HCT116 (cell line): ENCODE results near the gene MID1. TPM values are rescaled to one million over a fixed set of nuclear protein-coding genes. Genes with fewer than 3 reads are reported as not detected.
A peak's percentile ranks its signal among the peaks of the same experiment; 100 is the strongest.

Source experiments
- ATAC-seq: fragments of 200-7000 bp; cut with Tn5 transposase; 2 replicates; pipeline ENCODE4 v1.9.1; 2020; ENCODE audit warnings: mild to moderate bottlenecking, moderate library complexity
- BruUV-seq: library from RNA; stranded (reverse); fragments of 400-500 nt; replicated peaks from 2 replicates; lab custom pipeline; 2021; lab: Mats Ljungman, UMichigan
- CTCF ChIA-PET: fragments of 300-600 bp; sonication (Branson Sonifier 250); formaldehyde crosslinking; loops from one replicate; lab custom pipeline; 2021; ENCODE audit warnings: antibody characterized with exemption; lab: Charles Lee
- POLR2A ChIA-PET: fragments of 300-600, 350-600 bp; sonication (Branson Sonifier 250); formaldehyde crosslinking; loops from one replicate; lab custom pipeline; 2021; ENCODE audit warnings: antibody characterized with exemption; lab: Charles Lee
- RAD21 ChIA-PET, 2 experiments: fragments of 300-600 bp; sonication (Branson Sonifier 250); formaldehyde crosslinking; loops; one replicate each; lab custom pipeline; 2023; ENCODE audit warnings: low total read pairs in 2 of 2; ENCODE audit not compliant: uncharacterized antibody in 2 of 2, unreplicated experiment in 2 of 2, low non-redundant PET in 1 of 2; lab: Charles Lee
- DNase-seq: peaks from one replicate; pipeline ENCODE4 v3.0.0-alpha.2; 2010; ENCODE audit warnings: low read depth, low spot score
- H2AFZ ChIP-seq: fragments of 200-600 bp; shearing (Covaris generic), sonication (generic); 2 replicates; pipeline ENCODE4 v1.6.1; 2017; ENCODE audit warnings: low read depth, mixed run types, mixed read lengths, antibody characterized with exemption, low read length; ENCODE audit not compliant: poor library complexity, severe bottlenecking
- H3K27ac ChIP-seq: 2 replicates; pipeline ENCODE4 v1.5.1; 2012; ENCODE audit warnings: low read depth, low read length
- H3K27me3 ChIP-seq: fragments of 200-600 bp; sonication (generic); 2 replicates; pipeline ENCODE4 v1.6.1; 2016; ENCODE audit warnings: mixed run types, low read length, mixed read lengths; ENCODE audit not compliant: insufficient read depth
- H3K36me3 ChIP-seq, 2 experiments: fragments of 200-500 bp in 1 of 2; fragments of 200-600 bp in 1 of 2; sonication (Bioruptor generic) in 1 of 2; sonication (generic) in 1 of 2; 2 replicates each; pipeline versions ENCODE4 v1.5.1 to v1.6.1; 2014 to 2016; ENCODE audit warnings: low read length in 2 of 2, inconsistent platforms in 1 of 2, mixed read lengths in 1 of 2, mixed run types in 1 of 2; ENCODE audit not compliant: insufficient read depth in 2 of 2, control insufficient read depth in 1 of 2
- H3K4me1 ChIP-seq, 2 experiments: fragments of 200-600 bp in 1 of 2; sonication (generic) in 1 of 2; 2 replicates each; pipeline versions ENCODE4 v1.5.1 to v1.6.1; 2012 to 2017; ENCODE audit warnings: low read length in 2 of 2, inconsistent platforms in 1 of 2, mild to moderate bottlenecking in 1 of 2, mixed read lengths in 1 of 2, mixed run types in 1 of 2, moderate library complexity in 1 of 2; ENCODE audit not compliant: insufficient read depth in 2 of 2, control insufficient read depth in 1 of 2
- H3K4me2 ChIP-seq: fragments of 200-600 bp; sonication (generic); 2 replicates; pipeline ENCODE4 v1.6.1; 2017; ENCODE audit warnings: mixed run types, low read length, mixed read lengths
- H3K4me3 ChIP-seq, 2 experiments: fragments of 200-600 bp in 1 of 2; sonication (generic) in 1 of 2; replicated peaks in 1 of 2; 2 replicates each; pipeline ENCODE4 v1.5.1; 2011 to 2016; ENCODE audit warnings: low read length in 2 of 2, control low read depth in 1 of 2, low read depth in 1 of 2, mild to moderate bottlenecking in 1 of 2, mixed read lengths in 1 of 2, mixed run types in 1 of 2
- H3K79me2 ChIP-seq: fragments of 200-600 bp; sonication (generic); 2 replicates; pipeline ENCODE4 v1.6.1; 2017; ENCODE audit warnings: mild to moderate bottlenecking, mixed run types, low read length, moderate library complexity, mixed read lengths; ENCODE audit not compliant: insufficient read depth
- H3K9ac ChIP-seq: fragments of 200-600 bp; sonication (generic); 2 replicates; pipeline ENCODE4 v1.6.1; 2016; ENCODE audit warnings: low read length, mixed read lengths
- H3K9me2 ChIP-seq: fragments of 200-600 bp; sonication (generic), shearing (Covaris generic); 2 replicates; pipeline ENCODE4 v1.6.1; 2017; ENCODE audit warnings: mixed run types, mild to moderate bottlenecking, moderate library complexity; ENCODE audit not compliant: insufficient read depth
- H3K9me3 ChIP-seq, 2 experiments: fragments of 200-500 bp in 1 of 2; fragments of 200-600 bp in 1 of 2; sonication (Bioruptor generic) in 1 of 2; sonication (generic) in 1 of 2; 2 replicates each; pipeline ENCODE4 v1.6.1; 2014 to 2017; ENCODE audit warnings: low read length in 2 of 2, mixed read lengths in 2 of 2, inconsistent platforms in 1 of 2, low read depth in 1 of 2, mild to moderate bottlenecking in 1 of 2, mixed run types in 1 of 2, moderate library complexity in 1 of 2; ENCODE audit not compliant: control insufficient read depth in 1 of 2, insufficient read depth in 1 of 2
- H4K20me1 ChIP-seq: fragments of 200-600 bp; sonication (generic), shearing (Covaris generic); 2 replicates; pipeline ENCODE4 v1.6.1; 2017; ENCODE audit warnings: mixed run types, mild to moderate bottlenecking, moderate library complexity; ENCODE audit not compliant: insufficient read depth
- CEBPB ChIP-seq: IDR thresholded peaks from 2 replicates; pipeline ENCODE4 v1.6.1; 2012; ENCODE audit warnings: low read depth
- CTCF ChIP-seq, 3 experiments: fragments of 200-600 bp in 1 of 3; sonication (generic) in 1 of 3; IDR thresholded peaks in 2 of 3; conservative IDR thresholded peaks in 1 of 3; 2 replicates each; pipeline ENCODE4 v1.5.1; 2012 to 2017; ENCODE audit warnings: low read depth in 2 of 3, low read length in 2 of 3, antibody characterized with exemption in 1 of 3, borderline replicate concordance in 1 of 3, control low read depth in 1 of 3, mild to moderate bottlenecking in 1 of 3, mixed read lengths in 1 of 3, mixed run types in 1 of 3, moderate library complexity in 1 of 3; ENCODE audit not compliant: insufficient read depth in 1 of 3
- ELF1 ChIP-seq: IDR thresholded peaks from 2 replicates; pipeline ENCODE4 v1.6.1; 2012; ENCODE audit warnings: low read depth, borderline replicate concordance
- EZH2 ChIP-seq: fragments of 200-600 bp; sonication (generic); IDR thresholded peaks from 2 replicates; pipeline ENCODE4 v1.6.1; 2017; ENCODE audit warnings: antibody characterized with exemption, mixed run types
- EZH2phosphoT487 ChIP-seq: fragments of 200-600 bp; IDR thresholded peaks from 2 replicates; pipeline ENCODE4 v1.6.1; 2018; ENCODE audit warnings: antibody characterized with exemption, borderline replicate concordance
- FOSL1 ChIP-seq: IDR thresholded peaks from 2 replicates; pipeline ENCODE4 v1.6.1; 2012; ENCODE audit warnings: low read depth
- JUND ChIP-seq: IDR thresholded peaks from 2 replicates; pipeline ENCODE4 v1.6.1; 2012
- POLR2A ChIP-seq: IDR thresholded peaks from 2 replicates; pipeline ENCODE4 v1.7.0; 2011; ENCODE audit warnings: borderline replicate concordance; ENCODE audit not compliant: insufficient read depth, insufficient read length; ENCODE audit errors: extremely low read depth
- SIN3A ChIP-seq: IDR thresholded peaks from 2 replicates; pipeline ENCODE4 v1.6.1; 2012; ENCODE audit warnings: low read depth
- SP1 ChIP-seq: IDR thresholded peaks from 2 replicates; pipeline ENCODE4 v1.6.1; 2012; ENCODE audit warnings: low read depth
- TCF7L2 ChIP-seq: IDR thresholded peaks from 2 replicates; pipeline ENCODE4 v1.7.0; 2011; ENCODE audit warnings: borderline replicate concordance, inconsistent platforms; ENCODE audit not compliant: insufficient read depth, insufficient read length; ENCODE audit errors: extremely low read depth
- ZFX ChIP-seq: fragments of 450-650 bp; IDR thresholded peaks from 2 replicates; pipeline ENCODE4 v1.6.1; 2017
- ZNF274 ChIP-seq: fragments of 200-500 bp; sonication (Bioruptor generic); IDR thresholded peaks from 2 replicates; pipeline ENCODE4 v1.6.1; 2014; ENCODE audit warnings: mild to moderate bottlenecking, low read depth, low read length, inconsistent platforms
- intact Hi-C: fragments of 100-400 bp; cut with micrococcal nuclease; formaldehyde crosslinking; loops from 2 replicates; pipeline ENCODE4 v1.10.0; 2022
- total RNA-seq: library from RNA; stranded (reverse); gene quantifications from one replicate; pipeline ENCODE4 v1.2.1, GENCODE V29; 2021; ENCODE audit not compliant: unreplicated experiment
- TF ChIP-seq, protein P1 (sequence below): IDR thresholded peaks from 2 replicates; pipeline ENCODE4 v1.6.1; 2012; ENCODE audit warnings: low read depth

The MID1 gene
- total RNA-seq, 1 experiment from 2014 or later = 48.8 TPM

DNA sequence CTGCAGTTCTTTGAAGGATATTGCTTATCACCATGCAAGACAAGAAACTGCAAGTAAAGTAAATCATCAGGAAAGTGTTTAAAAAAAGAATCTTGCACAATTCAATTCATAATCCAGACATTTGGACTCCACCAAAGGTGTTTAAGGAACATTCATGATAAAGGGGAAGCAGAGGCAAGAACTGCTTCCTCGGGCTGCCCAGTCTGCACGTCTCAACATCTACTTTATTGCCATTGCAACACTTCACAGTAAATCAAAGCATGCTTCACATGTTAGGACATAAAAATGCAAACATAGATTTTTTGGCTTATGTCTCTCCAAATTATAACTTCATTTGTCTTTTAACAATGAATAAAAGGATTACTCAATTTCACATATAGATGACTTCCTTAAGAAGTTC lies 42.5 kb downstream of the MID1 start:
- intact Hi-C loops = loop anchor here (5.0 kb wide), 1 partner anchor 54 kb away; no protein-coding TSS in a partner anchor
- Histone ChIP-seq H3K4me2 (peak overlapping the region; percentile 80), H2AFZ (no peak overlapping the region)

More for the DNA sequence above, 42.5 kb downstream of the MID1 start:
- H3K9me3 ChIP-seq = no peaks in the 10 kb centered on the region
- ChIA-PET RAD21 (no interaction called here), POLR2A (no interaction called here), CTCF (no interaction called here)
- no peaks in the 10 kb centered on the region for H3K27me3 ChIP-seq
- ATAC-seq (no peak), DNase-seq (no peak)
- H3K79me2 ChIP-seq = peaks cover 91% of the 10 kb centered on the region
- no TSS peak for BruUV-seq
- H3K9ac ChIP-seq = peak overlapping the region; percentile 66
- no peaks in the 10 kb centered on the region for H4K20me1 ChIP-seq
- no peak overlapping the region for H3K4me3 ChIP-seq
- peaks cover 48 to 73% of the 10 kb centered on the region in 2 experiments for H3K4me1 ChIP-seq
- H3K9me2 ChIP-seq = no peaks in the 10 kb centered on the region
- TF ChIP-seq ZNF274 = no peak
- TF ChIP-seq FOSL1 = no peak
- no peak for TF ChIP-seq ZFX
- TF ChIP-seq, protein P1, sequence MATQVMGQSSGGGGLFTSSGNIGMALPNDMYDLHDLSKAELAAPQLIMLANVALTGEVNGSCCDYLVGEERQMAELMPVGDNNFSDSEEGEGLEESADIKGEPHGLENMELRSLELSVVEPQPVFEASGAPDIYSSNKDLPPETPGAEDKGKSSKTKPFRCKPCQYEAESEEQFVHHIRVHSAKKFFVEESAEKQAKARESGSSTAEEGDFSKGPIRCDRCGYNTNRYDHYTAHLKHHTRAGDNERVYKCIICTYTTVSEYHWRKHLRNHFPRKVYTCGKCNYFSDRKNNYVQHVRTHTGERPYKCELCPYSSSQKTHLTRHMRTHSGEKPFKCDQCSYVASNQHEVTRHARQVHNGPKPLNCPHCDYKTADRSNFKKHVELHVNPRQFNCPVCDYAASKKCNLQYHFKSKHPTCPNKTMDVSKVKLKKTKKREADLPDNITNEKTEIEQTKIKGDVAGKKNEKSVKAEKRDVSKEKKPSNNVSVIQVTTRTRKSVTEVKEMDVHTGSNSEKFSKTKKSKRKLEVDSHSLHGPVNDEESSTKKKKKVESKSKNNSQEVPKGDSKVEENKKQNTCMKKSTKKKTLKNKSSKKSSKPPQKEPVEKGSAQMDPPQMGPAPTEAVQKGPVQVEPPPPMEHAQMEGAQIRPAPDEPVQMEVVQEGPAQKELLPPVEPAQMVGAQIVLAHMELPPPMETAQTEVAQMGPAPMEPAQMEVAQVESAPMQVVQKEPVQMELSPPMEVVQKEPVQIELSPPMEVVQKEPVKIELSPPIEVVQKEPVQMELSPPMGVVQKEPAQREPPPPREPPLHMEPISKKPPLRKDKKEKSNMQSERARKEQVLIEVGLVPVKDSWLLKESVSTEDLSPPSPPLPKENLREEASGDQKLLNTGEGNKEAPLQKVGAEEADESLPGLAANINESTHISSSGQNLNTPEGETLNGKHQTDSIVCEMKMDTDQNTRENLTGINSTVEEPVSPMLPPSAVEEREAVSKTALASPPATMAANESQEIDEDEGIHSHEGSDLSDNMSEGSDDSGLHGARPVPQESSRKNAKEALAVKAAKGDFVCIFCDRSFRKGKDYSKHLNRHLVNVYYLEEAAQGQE = no peak
- TF ChIP-seq CTCF (IDR thresholded peaks at IDR 0.05 in 2 of 3, conservative IDR thresholded peaks at IDR 0.05 in 1 of 3; ENCODE audit: borderline replicate concordance in 1 of 3, insufficient read depth in 1 of 3, low read depth in 2 of 3, low read length in 2 of 3) = no peak
- no peak for TF ChIP-seq SIN3A
- no peak for TF ChIP-seq ELF1
- TF ChIP-seq SP1 = no peak
- no peak for TF ChIP-seq TCF7L2
- TF ChIP-seq JUND = no peak
- no peak for TF ChIP-seq EZH2
- no peak for TF ChIP-seq POLR2A
- no peak for TF ChIP-seq EZH2phosphoT487
- TF ChIP-seq CEBPB = no peak
- TF ChIP-seq, all 23 proteins: peak for 0
- Histone ChIP-seq H3K36me3 (no peaks in the 10 kb centered on the region), H3K27ac (peak overlapping the region; percentile 85)
